ENCODE results near the gene CADPS.

Gene CADPS

GRCh38 chr3:62482961-62483360 is 392.3 kb downstream of the CADPS start:
- H4K20me1 ChIP-seq (ENCODE audit: insufficient read depth, low read length, poor library complexity, severe bottlenecking) = no peaks in the 10 kb centered on the region
- no peaks in the 10 kb centered on the region for H3K9me3 ChIP-seq (ENCODE audit: insufficient read depth, low read depth, low read length)
- no peaks in the 10 kb centered on the region for H3F3A ChIP-seq (ENCODE audit: low read depth)
- no peak overlapping the region for H3K4me2 ChIP-seq (ENCODE audit: low read depth, low read length, poor library complexity, severe bottlenecking)
- H3K9ac ChIP-seq (ENCODE audit: low read depth, low read length, poor library complexity, severe bottlenecking) = no peak overlapping the region
- no peaks in the 10 kb centered on the region for H3K36me3 ChIP-seq (ENCODE audit: insufficient read depth, low read length)
- H3K9me2 ChIP-seq (replicated peaks; ENCODE audit: low read depth, low read length) = no peaks in the 10 kb centered on the region
- no peaks in the 10 kb centered on the region for H3K4me1 ChIP-seq (ENCODE audit: insufficient read depth, low read length, poor library complexity, severe bottlenecking)
- no peak overlapping the region for H3K4me3 ChIP-seq (ENCODE audit: low read length, poor library complexity, severe bottlenecking)
- H3K79me2 ChIP-seq (ENCODE audit: insufficient read depth, low read length) = no peaks in the 10 kb centered on the region
- no peak overlapping the region for H2AFZ ChIP-seq (ENCODE audit: low read length)
- TF ChIP-seq CTCF (conservative IDR thresholded peaks at IDR 0.05; ENCODE audit: low read length) (no peak), EZH2phosphoT487 (IDR thresholded peaks at IDR 0.05; ENCODE audit: borderline replicate concordance) (no peak)
- H3K27me3 ChIP-seq (ENCODE audit: insufficient read depth, low read length, poor library complexity, severe bottlenecking) = no peaks in the 10 kb centered on the region

- no peaks in the 10 kb centered on the region for H3K36me3 ChIP-seq (ENCODE audit: insufficient read depth, low read length)
- no peaks in the 10 kb centered on the region for H3K27me3 ChIP-seq (ENCODE audit: insufficient read depth, low read length, poor library complexity, severe bottlenecking)
- H3F3A ChIP-seq (ENCODE audit: low read depth) = no peaks in the 10 kb centered on the region
- no peaks in the 10 kb centered on the region for H3K79me2 ChIP-seq (ENCODE audit: insufficient read depth, low read length)
- TF ChIP-seq EZH2phosphoT487 (IDR thresholded peaks at IDR 0.05; ENCODE audit: borderline replicate concordance) = no peak
- TF ChIP-seq CTCF (conservative IDR thresholded peaks at IDR 0.05; ENCODE audit: low read length) = no peak
- no peak overlapping the region for H2AFZ ChIP-seq (ENCODE audit: low read length)
- H3K9me3 ChIP-seq (ENCODE audit: insufficient read depth, low read depth, low read length) = no peaks in the 10 kb centered on the region
- no peak overlapping the region for H3K9ac ChIP-seq (ENCODE audit: low read depth, low read length, poor library complexity, severe bottlenecking)
- H3K9me2 ChIP-seq (replicated peaks; ENCODE audit: low read depth, low read length) = no peaks in the 10 kb centered on the region
- no peak overlapping the region for H3K4me2 ChIP-seq (ENCODE audit: low read depth, low read length, poor library complexity, severe bottlenecking)
- H3K4me3 ChIP-seq (ENCODE audit: low read length, poor library complexity, severe bottlenecking) = no peak overlapping the region
- H4K20me1 ChIP-seq (ENCODE audit: insufficient read depth, low read length, poor library complexity, severe bottlenecking) = no peaks in the 10 kb centered on the region
- no peaks in the 10 kb centered on the region for H3K4me1 ChIP-seq (ENCODE audit: insufficient read depth, low read length, poor library complexity, severe bottlenecking)
These were observed 393.3 kb downstream of the CADPS start for GRCh38 chr3:62481962-62482361.

DNA sequence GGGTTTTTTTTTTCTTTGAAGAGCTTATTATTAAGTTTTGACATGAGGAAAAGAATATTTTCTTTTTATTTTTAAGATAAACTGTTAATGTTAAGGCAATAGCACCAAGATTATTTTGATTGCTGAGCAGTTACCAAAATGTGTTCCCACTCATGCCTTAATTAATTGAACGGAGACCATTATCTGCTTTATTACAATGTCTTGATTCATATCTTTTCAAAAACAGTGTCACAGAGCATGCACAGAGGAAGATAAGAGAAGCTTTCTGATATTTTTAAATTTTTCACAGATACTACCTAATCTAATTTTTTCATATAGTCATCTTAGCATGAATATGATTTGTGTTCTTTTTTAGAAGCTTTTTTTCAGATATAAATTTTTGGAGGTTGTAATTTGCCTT is 395.2 kb downstream of the CADPS start:
- no peaks in the 10 kb centered on the region for H3K4me1 ChIP-seq (ENCODE audit: insufficient read depth, low read length, poor library complexity, severe bottlenecking)
- H4K20me1 ChIP-seq (ENCODE audit: insufficient read depth, low read length, poor library complexity, severe bottlenecking) = no peaks in the 10 kb centered on the region
- H3K79me2 ChIP-seq (ENCODE audit: insufficient read depth, low read length) = no peaks in the 10 kb centered on the region
- no peaks in the 10 kb centered on the region for H3F3A ChIP-seq (ENCODE audit: low read depth)
- TF ChIP-seq CTCF (conservative IDR thresholded peaks at IDR 0.05; ENCODE audit: low read length) = no peak
- no peak for TF ChIP-seq EZH2phosphoT487 (IDR thresholded peaks at IDR 0.05; ENCODE audit: borderline replicate concordance)
- H2AFZ ChIP-seq (ENCODE audit: low read length) = no peak overlapping the region
- H3K27me3 ChIP-seq (ENCODE audit: insufficient read depth, low read length, poor library complexity, severe bottlenecking) = no peaks in the 10 kb centered on the region
- H3K9me2 ChIP-seq (replicated peaks; ENCODE audit: low read depth, low read length) = no peaks in the 10 kb centered on the region
- no peak overlapping the region for H3K4me3 ChIP-seq (ENCODE audit: low read length, poor library complexity, severe bottlenecking)
- no peaks in the 10 kb centered on the region for H3K9me3 ChIP-seq (ENCODE audit: insufficient read depth, low read depth, low read length)
- H3K9ac ChIP-seq (ENCODE audit: low read depth, low read length, poor library complexity, severe bottlenecking) = no peak overlapping the region
- no peak overlapping the region for H3K4me2 ChIP-seq (ENCODE audit: low read depth, low read length, poor library complexity, severe bottlenecking)
- H3K36me3 ChIP-seq (ENCODE audit: insufficient read depth, low read length) = no peaks in the 10 kb centered on the region

Measured in Loucy (cell line).